Measurements from ENCODE around the gene HSPA2. TPM values are rescaled to one million over a fixed set of nuclear protein-coding genes. Genes with fewer than 3 reads are reported as not detected.

HSPA2 gene
- total RNA-seq, 2 experiments from 2014 or later, result 3.2 to 4.1 TPM

GRCh38 chr14:64503434-64504309, 36.9 kb upstream of the HSPA2 start, which contains the start of gene ZBTB25:
TSS of gene ZBTB25 (minus strand) at chr14:64503838. CDS start at chr14:64490533, 13,305 bp downstream.
- Mint-ChIP-seq H3K27me3 (no peaks in the 10 kb centered on the region), H3K36me3 (ENCODE audit: low read depth) (peaks cover 51% of the 10 kb centered on the region), H3K27ac (peak within 1 kb of the TSS; percentile 99), H3K4me3 (peak within 1 kb of the TSS; percentile 98), H3K9me3 (ENCODE audit: low read depth) (no peaks in the 10 kb centered on the region), H3K4me1 (peaks cover 51% of the 10 kb centered on the region)
- intact Hi-C loops (cut with DNase I, micrococcal nuclease), result loop anchor here (1.0 to 10.0 kb wide), 14 partner anchors 36 to 1029 kb away; partner anchors contain the start of genes AKAP5 (in 2 of the 2), HSPA2 (in 2 of the 2), MTHFD1 (in 2 of the 2) and CHURC1 (in 1 of the 2)
- ChIA-PET CTCF (interaction anchor here (0.5 to 1.4 kb wide), 8 partner anchors 9 to 417 kb away, joined by 3 to 7 read pairs (median 3); partner anchors contain the start of gene CHURC1), POLR2A (interaction anchor here (0.6 kb wide), 1 partner anchor 30 kb away, joined by 3 read pairs; no protein-coding TSS in a partner anchor)
- DNase-seq (peak; percentile 97), ATAC-seq (peak; percentile 66)

DNA sequence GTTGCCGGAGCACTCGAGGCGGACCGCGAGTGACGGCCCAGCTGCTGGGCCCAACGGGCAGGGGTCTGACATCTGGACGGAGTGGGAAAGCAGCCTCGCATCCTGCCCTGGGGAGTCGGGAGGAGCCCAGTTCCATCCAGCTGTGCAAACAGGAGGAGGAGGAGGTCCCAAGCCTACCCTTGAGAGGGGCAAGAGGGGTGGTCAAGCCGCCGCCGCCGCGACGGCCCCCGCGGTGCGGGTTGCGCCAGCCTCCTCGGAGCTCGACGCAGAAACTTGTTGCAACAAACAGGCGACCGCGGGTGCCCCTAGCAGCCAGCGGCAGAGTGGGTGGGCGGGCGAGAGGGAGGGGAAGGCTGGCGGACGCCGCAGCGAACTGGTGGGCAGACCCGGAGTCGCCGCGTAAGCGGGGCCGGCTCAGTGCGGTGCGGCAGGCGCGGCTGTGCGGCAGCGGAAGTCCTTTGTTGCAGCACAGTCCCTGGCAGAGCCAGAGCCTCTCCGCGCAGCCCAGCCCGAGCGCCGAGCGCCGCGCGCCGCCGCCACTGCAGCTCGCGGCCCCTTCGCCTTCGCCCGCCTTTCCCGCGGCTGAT, 36.1 kb upstream of the HSPA2 start, which contains the start of gene ZBTB1:
ZBTB1 (plus strand) TSS at position 461 of the 587 bp plus-strand sequence. CDS start 16,735 bp downstream, outside the sequence.
- Mint-ChIP-seq H3K27ac (peak within 1 kb of the TSS; percentile 99), H3K4me3 (peak within 1 kb of the TSS; percentile 98), H3K4me1 (peaks cover 51% of the 10 kb centered on the region), H3K36me3 (ENCODE audit: low read depth) (peaks cover 51% of the 10 kb centered on the region), H3K27me3 (no peaks in the 10 kb centered on the region), H3K9me3 (ENCODE audit: low read depth) (no peaks in the 10 kb centered on the region)
- CTCF ChIA-PET, result interaction anchor here (0.9 to 1.2 kb wide), 3 partner anchors 20 to 166 kb away, joined by 3 to 7 read pairs (median 3); no protein-coding TSS in a partner anchor
- ATAC-seq, result peak; percentile 45
- DNase-seq, result peak; percentile 94
- POLR2A ChIA-PET, result interaction anchor here (0.9 to 1.0 kb wide), 2 partner anchors 39 to 116 kb away, joined by 3 to 4 read pairs; partner anchors contain the start of genes AKAP5 and MTHFD1
- intact Hi-C loops (cut with DNase I, micrococcal nuclease), result loop anchor here (1.0 to 10.0 kb wide), 9 partner anchors 37 to 1030 kb away; partner anchors contain the start of genes AKAP5 (in 1 of the 2), FNTB (in 1 of the 2), MAX (in 1 of the 2) and PPP2R5E (in 1 of the 2)

- Mint-ChIP-seq H3K36me3 (ENCODE audit: low read depth) (peaks cover 43% of the 10 kb centered on the region), H3K4me3 (peak overlapping the region; percentile 98), H3K27ac (peak overlapping the region; percentile 97), H3K27me3 (no peaks in the 10 kb centered on the region), H3K4me1 (peaks cover 51% of the 10 kb centered on the region), H3K9me3 (ENCODE audit: low read depth) (no peaks in the 10 kb centered on the region)
- intact Hi-C loops (cut with DNase I, micrococcal nuclease), result loop anchor here (1.0 to 10.0 kb wide), 12 partner anchors 38 to 1030 kb away; partner anchors contain the start of genes WDR89 (in 2 of the 2), AKAP5 (in 1 of the 2), FNTB (in 1 of the 2) and FUT8 (in 1 of the 2)
- CTCF ChIA-PET, result interaction anchor here (0.9 to 1.2 kb wide), 3 partner anchors 21 to 167 kb away, joined by 3 to 7 read pairs (median 3); no protein-coding TSS in a partner anchor
- DNase-seq (peak; percentile 94), ATAC-seq (peak; percentile 38)
- POLR2A ChIA-PET, result interaction anchor here (0.7 to 1.0 kb wide), 3 partner anchors 40 to 117 kb away, joined by 3 to 4 read pairs (median 3); partner anchors contain the start of genes AKAP5 and MTHFD1
Observed at GRCh38 chr14:64504897-64505794, 35.4 kb upstream of the HSPA2 start.

GRCh38 chr14:64506721-64507120, 33.8 kb upstream of the HSPA2 start:
- ATAC-seq (no peak), DNase-seq (no peak)
- Mint-ChIP-seq H3K36me3 (ENCODE audit: low read depth) (peaks cover 45% of the 10 kb centered on the region), H3K27me3 (no peaks in the 10 kb centered on the region), H3K9me3 (ENCODE audit: low read depth) (no peaks in the 10 kb centered on the region), H3K4me3 (peak overlapping the region; percentile 98), H3K4me1 (peaks cover 60% of the 10 kb centered on the region), H3K27ac (peak overlapping the region; percentile 95)
- CTCF ChIA-PET, result no interaction called here
- POLR2A ChIA-PET, result no interaction called here
- intact Hi-C loops (cut with DNase I, micrococcal nuclease), result loop anchor here (5.0 to 10.0 kb wide), 6 partner anchors 642 to 1032 kb away; partner anchors contain the start of genes FUT8 (in 1 of the 2), PPP2R5E (in 1 of the 2), SGPP1 (in 1 of the 2) and WDR89 (in 1 of the 2)

DNA sequence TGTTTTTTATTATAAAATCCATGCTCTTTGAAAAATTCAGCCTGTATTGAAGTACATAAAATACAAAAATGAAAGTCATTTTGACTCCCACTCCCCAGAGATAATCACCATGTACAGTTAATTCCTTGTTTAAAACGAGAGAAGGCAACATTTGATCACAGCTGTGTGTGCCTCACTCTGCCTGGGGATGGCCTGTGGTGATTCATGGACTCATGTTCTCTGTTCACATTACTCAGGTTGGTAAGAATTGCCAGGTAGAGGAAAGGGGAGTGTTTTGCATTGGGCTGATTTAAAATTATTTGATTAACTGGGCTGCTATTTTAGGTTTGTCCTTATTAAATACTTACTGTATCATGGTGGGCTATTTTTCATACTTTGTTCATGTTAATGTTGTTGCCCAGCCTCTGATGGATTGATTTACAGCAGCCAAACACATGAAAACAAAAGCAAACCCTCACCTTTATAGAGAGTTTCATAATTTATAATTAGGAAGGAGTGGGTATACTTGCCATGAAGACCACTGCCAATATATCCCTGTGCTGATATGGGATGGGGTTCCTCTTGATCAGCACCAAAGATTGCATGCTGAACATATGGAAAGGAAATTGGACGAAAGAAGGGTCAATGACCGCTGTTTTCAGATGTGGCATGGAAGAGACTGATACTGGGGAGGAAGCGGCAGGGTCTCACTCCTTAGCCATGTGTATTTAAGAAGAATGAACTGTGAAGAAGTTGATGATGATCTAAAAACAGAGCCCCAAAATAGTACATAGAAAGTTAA, 33.0 kb upstream of the HSPA2 start:
- H3K4me3 Mint-ChIP-seq, result peak overlapping the region; percentile 98
- CTCF ChIA-PET, result interaction anchor here (0.6 to 1.3 kb wide), 4 partner anchors 11 to 41 kb away, joined by 3 read pairs; no protein-coding TSS in a partner anchor
- DNase-seq (peak; percentile 73), ATAC-seq (peak; percentile 9)
- H3K9me3 Mint-ChIP-seq (ENCODE audit: low read depth), result no peaks in the 10 kb centered on the region
- H3K27ac Mint-ChIP-seq, result peak overlapping the region; percentile 95
- peaks cover 37% of the 10 kb centered on the region for H3K36me3 Mint-ChIP-seq (ENCODE audit: low read depth)
- H3K27me3 Mint-ChIP-seq, result no peaks in the 10 kb centered on the region
- H3K4me1 Mint-ChIP-seq, result peaks cover 62% of the 10 kb centered on the region
- intact Hi-C loops (cut with DNase I, micrococcal nuclease), result loop anchor here (5.0 to 10.0 kb wide), 6 partner anchors 643 to 1033 kb away; partner anchors contain the start of genes FUT8 (in 1 of the 2), PPP2R5E (in 1 of the 2), SGPP1 (in 1 of the 2) and WDR89 (in 1 of the 2)
- POLR2A ChIA-PET, result interaction anchor here (0.7 to 1.5 kb wide), 4 partner anchors 33 to 707 kb away, joined by 3 to 5 read pairs (median 4); partner anchors contain the start of genes HSPA2 and MTHFD1

GRCh38 chr14:64508215-64508776, 32.2 kb upstream of the HSPA2 start:
- DNase-seq (no peak), ATAC-seq (no peak)
- peaks cover 33% of the 10 kb centered on the region for H3K36me3 Mint-ChIP-seq (ENCODE audit: low read depth)
- POLR2A ChIA-PET, result interaction anchor here (0.8 to 1.5 kb wide), 3 partner anchors 32 to 120 kb away, joined by 3 to 5 read pairs (median 4); partner anchors contain the start of genes HSPA2 and MTHFD1
- peak overlapping the region; percentile 98 for H3K4me3 Mint-ChIP-seq
- intact Hi-C loops (cut with DNase I, micrococcal nuclease), result loop anchor here (5.0 to 10.0 kb wide), 6 partner anchors 643 to 1033 kb away; partner anchors contain the start of genes FUT8 (in 1 of the 2), PPP2R5E (in 1 of the 2), SGPP1 (in 1 of the 2) and WDR89 (in 1 of the 2)
- no peaks in the 10 kb centered on the region for H3K27me3 Mint-ChIP-seq
- peak overlapping the region; percentile 95 for H3K27ac Mint-ChIP-seq
- H3K4me1 Mint-ChIP-seq, result peaks cover 62% of the 10 kb centered on the region
- H3K9me3 Mint-ChIP-seq (ENCODE audit: low read depth), result no peaks in the 10 kb centered on the region
- CTCF ChIA-PET, result interaction anchor here (0.6 to 1.3 kb wide), 8 partner anchors 12 to 79 kb away, joined by 3 to 4 read pairs (median 3); partner anchors contain the start of gene HSPA2

DNA sequence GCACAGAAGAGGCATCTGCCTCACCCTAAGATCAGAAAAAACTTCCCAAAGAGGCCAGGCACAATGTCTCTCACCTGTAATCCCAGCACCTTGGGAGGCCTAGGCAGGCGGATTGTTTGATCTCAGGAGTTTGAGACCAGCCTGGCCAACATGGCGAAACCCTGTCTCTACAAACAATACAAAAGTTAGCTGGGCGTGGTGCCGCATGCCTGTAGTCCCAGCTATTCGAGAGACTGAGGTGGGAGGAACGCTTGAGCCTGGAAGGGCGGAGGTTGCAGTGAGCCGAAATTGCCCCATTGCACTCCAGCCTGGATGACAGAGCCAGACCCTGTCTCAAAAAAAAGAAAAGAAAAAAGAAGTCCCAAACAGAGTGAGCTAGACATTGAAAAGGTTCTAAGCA, 31.5 kb upstream of the HSPA2 start:
- H3K4me3 Mint-ChIP-seq, result peak overlapping the region; percentile 24
- H3K36me3 Mint-ChIP-seq (ENCODE audit: low read depth), result peaks cover 33% of the 10 kb centered on the region
- no peak for ATAC-seq
- H3K27ac Mint-ChIP-seq, result peak overlapping the region; percentile 85
- ChIA-PET CTCF (interaction anchor here (0.7 to 2.8 kb wide), 7 partner anchors 12 to 165 kb away, joined by 3 to 20 read pairs (median 3); partner anchors contain the start of gene HSPA2), POLR2A (interaction anchor here (1.5 kb wide), 1 partner anchor 32 kb away, joined by 4 read pairs; the partner anchor contains the start of gene HSPA2)
- peaks cover 66% of the 10 kb centered on the region for H3K4me1 Mint-ChIP-seq
- intact Hi-C loops (cut with DNase I, micrococcal nuclease), result loop anchor here (5.0 to 10.0 kb wide), 6 partner anchors 644 to 1034 kb away; partner anchors contain the start of genes FUT8 (in 1 of the 2), PPP2R5E (in 1 of the 2), SGPP1 (in 1 of the 2) and WDR89 (in 1 of the 2)
- no peaks in the 10 kb centered on the region for H3K27me3 Mint-ChIP-seq
- DNase-seq, result no peak
- no peaks in the 10 kb centered on the region for H3K9me3 Mint-ChIP-seq (ENCODE audit: low read depth)

DNA sequence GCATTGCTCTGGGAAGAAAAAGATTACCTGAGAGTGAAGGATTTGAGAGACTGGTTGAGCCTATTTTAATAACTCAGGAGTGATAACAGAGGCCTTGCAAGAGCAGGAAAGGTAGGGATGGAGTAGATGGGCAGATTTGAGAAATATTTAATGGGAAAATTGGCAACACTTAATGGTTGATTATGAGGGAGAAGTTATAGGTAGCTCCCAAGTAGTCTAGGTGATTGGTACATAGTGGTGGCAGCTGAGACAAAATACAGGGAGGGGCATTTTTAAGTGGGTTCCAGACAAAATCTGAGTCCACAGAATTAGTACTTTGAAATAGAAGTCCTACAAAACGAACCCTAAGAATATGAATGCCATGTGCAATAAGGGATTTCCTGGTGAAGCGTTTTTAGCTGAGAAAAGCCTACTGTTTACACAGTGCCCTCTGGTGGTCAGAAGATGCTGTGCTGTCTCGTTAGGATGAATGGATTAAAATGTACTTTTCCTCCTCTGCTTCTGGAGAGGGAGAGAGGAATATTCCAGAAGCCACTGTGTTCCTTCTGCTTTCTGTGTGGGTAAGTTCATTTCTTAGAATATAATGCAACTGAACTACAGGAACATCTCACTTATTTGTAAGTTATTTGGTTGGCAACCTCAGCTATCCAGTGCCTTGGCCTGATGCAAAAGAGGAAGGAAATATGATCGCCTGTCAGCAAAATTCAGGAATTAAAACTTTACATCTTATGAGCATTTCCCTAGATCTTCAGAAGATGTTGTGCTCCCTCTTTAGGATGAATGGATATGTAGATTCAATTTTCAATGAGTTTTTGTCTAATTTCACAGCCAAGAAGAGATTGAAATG, 29.5 kb upstream of the HSPA2 start:
- DNase-seq, result peak; percentile 76
- ChIA-PET CTCF (interaction anchor here (0.6 to 2.8 kb wide), 29 partner anchors 9 to 171 kb away, joined by 3 to 34 read pairs (median 6); partner anchors contain the start of genes HSPA2 and MTHFD1), POLR2A (interaction anchor here (0.9 to 1.2 kb wide), 3 partner anchors 9 to 124 kb away, joined by 3 to 8 read pairs (median 3); partner anchors contain the start of gene HSPA2)
- peak overlapping the region; percentile 85 for H3K27ac Mint-ChIP-seq
- intact Hi-C loops (cut with DNase I, micrococcal nuclease), result loop anchor here (1.0 to 2.0 kb wide), 3 partner anchors 44 to 167 kb away; no protein-coding TSS in a partner anchor
- H3K27me3 Mint-ChIP-seq, result no peaks in the 10 kb centered on the region
- no peak for ATAC-seq
- H3K4me1 Mint-ChIP-seq, result peaks cover 73% of the 10 kb centered on the region
- H3K36me3 Mint-ChIP-seq (ENCODE audit: low read depth), result peaks cover 24% of the 10 kb centered on the region
- peak overlapping the region; percentile 24 for H3K4me3 Mint-ChIP-seq
- no peaks in the 10 kb centered on the region for H3K9me3 Mint-ChIP-seq (ENCODE audit: low read depth)
